Breast epithelium (tissue), 3 donors: Measurements from ENCODE around the gene ZNF618.

ENCODE experiments used
- CTCF ChIP-seq, 3 donors: fragments of 450-650 bp; IDR thresholded peaks; one replicate each; pipeline ENCODE4 v1.5.1; 2016 to 2017; ENCODE audit warnings: antibody characterized with exemption in 3 of 3, mild to moderate bottlenecking in 3 of 3, moderate library complexity in 3 of 3
- POLR2A ChIP-seq: fragments of 450-650 bp; IDR thresholded peaks from one replicate; pipeline ENCODE4 v1.6.1; 2016; ENCODE audit warnings: antibody characterized with exemption, mild to moderate bottlenecking, moderate library complexity

GRCh38 chr9:113910036-113910639 lies 34.0 kb downstream of the ZNF618 start:
- TF ChIP-seq CTCF (IDR thresholded peaks at IDR 0.05), result no peak
- TF ChIP-seq POLR2A, result no peak
